Endothelial cell of umbilical vein (primary cell): ENCODE results near the gene MGLL. TPM values are rescaled to one million over a fixed set of nuclear protein-coding genes. Genes with fewer than 3 reads are reported as not detected.

Experiments used
- BruUV-seq: library from RNA; stranded (reverse); fragments of 400-500 nt; replicated peaks from 2 replicates; lab custom pipeline; 2021; lab: Mats Ljungman, UMichigan
- CTCF ChIA-PET: fragments of 300-600, 350-600 bp; sonication (Branson Sonifier 250); formaldehyde crosslinking; loops from one replicate; lab custom pipeline; 2021; ENCODE audit warnings: antibody characterized with exemption, inconsistent platforms; lab: Charles Lee
- POLR2A ChIA-PET: fragments of 300-600, 350-600 bp; sonication (Branson Sonifier 250); formaldehyde crosslinking; loops from one replicate; lab custom pipeline; 2021; ENCODE audit warnings: antibody characterized with exemption, inconsistent platforms; lab: Charles Lee
- DNase-seq: peaks from one replicate; pipeline ENCODE4 v3.0.0-alpha.2; 2011; ENCODE audit warnings: low read depth, low spot score
- FAIRE-seq: peaks from 2 replicates; lab custom pipeline; 2011; peaks lifted over from hg19 to GRCh38; lab: Jason Lieb, UNC
- H2AFZ ChIP-seq: 2 replicates; pipeline ENCODE4 v1.6.0; 2012; ENCODE audit warnings: low read depth, low read length, control low read depth, inconsistent platforms
- H3K27ac ChIP-seq: 2 replicates; pipeline ENCODE4 v1.5.1; 2011; ENCODE audit warnings: low read depth, mild to moderate bottlenecking, control low read depth, low read length, moderate library complexity; ENCODE audit not compliant: insufficient read depth
- H3K27me3 ChIP-seq, 2 experiments: 2 replicates each; pipeline versions ENCODE4 v1.6.0 to v1.6.1; 2011; ENCODE audit warnings: low read length in 2 of 2, mixed read lengths in 1 of 2; ENCODE audit not compliant: control insufficient read depth in 2 of 2, insufficient read depth in 2 of 2
- H3K36me3 ChIP-seq, 2 experiments: 2 replicates in 1 of 2; 3 replicates in 1 of 2; pipeline ENCODE4 v1.5.1; 2011; ENCODE audit warnings: low read length in 2 of 2, mild to moderate bottlenecking in 1 of 2, moderate library complexity in 1 of 2; ENCODE audit not compliant: control insufficient read depth in 2 of 2, insufficient read depth in 2 of 2; ENCODE audit errors: extremely low read depth in 1 of 2
- H3K4me1 ChIP-seq: 3 replicates; pipeline ENCODE4 v1.5.1; 2011; ENCODE audit warnings: mild to moderate bottlenecking, low read length; ENCODE audit not compliant: control insufficient read depth, insufficient read depth; ENCODE audit errors: extremely low read depth
- H3K4me2 ChIP-seq: 2 replicates; pipeline ENCODE4 v1.6.1; 2011; ENCODE audit warnings: low read length, control low read depth, mixed read lengths; ENCODE audit not compliant: insufficient read depth
- H3K4me3 ChIP-seq, 3 experiments: fragments of 200-600 bp in 1 of 3; sonication (generic), shearing (Covaris generic) in 1 of 3; replicated peaks in 1 of 3; 2 replicates each; pipeline ENCODE4 v1.5.1; 2011 to 2016; ENCODE audit warnings: control low read depth in 3 of 3, low read length in 3 of 3, mild to moderate bottlenecking in 2 of 3, inconsistent platforms in 1 of 3, low read depth in 1 of 3, moderate library complexity in 1 of 3; ENCODE audit not compliant: insufficient read depth in 1 of 3
- H3K79me2 ChIP-seq: 2 replicates; pipeline ENCODE4 v1.6.0; 2012; ENCODE audit warnings: low read length, inconsistent platforms; ENCODE audit not compliant: control insufficient read depth, insufficient read depth
- H3K9ac ChIP-seq: replicated peaks from 2 replicates; pipeline ENCODE3; 2011; ENCODE audit warnings: low read length, control low read depth; ENCODE audit not compliant: insufficient read depth; ENCODE audit errors: extremely low read depth
- H3K9me1 ChIP-seq: replicated peaks from 3 replicates; pipeline ENCODE4 v1.6.0; 2011; ENCODE audit warnings: mild to moderate bottlenecking, low read length; ENCODE audit not compliant: control insufficient read depth, insufficient read depth; ENCODE audit errors: extremely low read depth
- H3K9me3 ChIP-seq: replicated peaks from 2 replicates; pipeline ENCODE4 v1.5.1; 2012; ENCODE audit warnings: low read length, inconsistent platforms; ENCODE audit not compliant: control insufficient read depth, insufficient read depth
- H4K20me1 ChIP-seq: replicated peaks from 2 replicates; pipeline ENCODE3; 2011; ENCODE audit warnings: mild to moderate bottlenecking, low read length; ENCODE audit not compliant: control insufficient read depth, insufficient read depth; ENCODE audit errors: extremely low read depth
- CTCF ChIP-seq, 2 donors: IDR thresholded peaks; 1 replicate in 1 of 2; 2 replicates in 1 of 2; pipeline ENCODE4 v1.5.1; 2011; ENCODE audit warnings: low read length in 2 of 2, mild to moderate bottlenecking in 2 of 2, moderate library complexity in 2 of 2, control low read depth in 1 of 2, inconsistent platforms in 1 of 2, low read depth in 1 of 2; ENCODE audit not compliant: insufficient read depth in 1 of 2; ENCODE audit errors: extremely low read depth in 1 of 2
- EZH2 ChIP-seq: IDR thresholded peaks from 2 replicates; pipeline ENCODE4 v1.6.1; 2012; ENCODE audit warnings: borderline replicate concordance, low read depth, mild to moderate bottlenecking, moderate library complexity, low read length, inconsistent platforms; ENCODE audit not compliant: severe bottlenecking
- FOS ChIP-seq: IDR thresholded peaks from 2 replicates; pipeline ENCODE4 v1.6.1; 2011; ENCODE audit warnings: mild to moderate bottlenecking, low read length, moderate library complexity, borderline replicate concordance; ENCODE audit not compliant: insufficient read depth
- GATA2 ChIP-seq: IDR thresholded peaks from 2 replicates; pipeline ENCODE4 v1.7.0; 2011; ENCODE audit warnings: low read depth, mild to moderate bottlenecking, moderate library complexity, mixed read lengths, low read length; ENCODE audit not compliant: insufficient read length, insufficient read depth
- JUN ChIP-seq: IDR thresholded peaks from 2 replicates; pipeline ENCODE4 v1.6.1; 2011; ENCODE audit warnings: borderline replicate concordance, low read depth; ENCODE audit not compliant: insufficient read length, insufficient read depth
- MYC ChIP-seq: IDR thresholded peaks from one replicate; pipeline ENCODE4 v1.6.1; 2011; ENCODE audit warnings: mild to moderate bottlenecking, low read depth, low read length
- POLR2A ChIP-seq: IDR thresholded peaks from 2 replicates; pipeline ENCODE4 v1.6.1; 2012; ENCODE audit warnings: low read depth, mild to moderate bottlenecking, control low read depth, low read length
- POLR2AphosphoS5 ChIP-seq: IDR thresholded peaks from 2 replicates; pipeline ENCODE4 v1.6.1; 2012; ENCODE audit warnings: low read depth, mild to moderate bottlenecking, control low read depth, low read length, moderate library complexity; ENCODE audit not compliant: insufficient read depth
- dilution Hi-C: fragments of 300-500 bp; cut with MboI; formaldehyde crosslinking; loops from one replicate; pipeline ENCODE4 v1.15.0; 2019; ENCODE audit warnings: low sequenced_read_pairs; ENCODE audit not compliant: extremely low pct_ligation_motif_present
- intact Hi-C: fragments of 100-400 bp; cut with micrococcal nuclease; formaldehyde crosslinking; loops from one replicate; pipeline ENCODE4 v1.10.0; 2022
- polyA plus RNA-seq, 4 experiments: library from polyadenylated mRNA; depleted of rRNA in 3 of 4; stranded (reverse) in 3 of 4; unstranded in 1 of 4; fragments of >200 nt; gene quantifications; 2 replicates each; pipeline versions ENCODE4 v1.2.1 to v1.2.3, GENCODE V29; 2011 to 2012; ENCODE audit warnings: missing spikeins in 1 of 4
- total RNA-seq: library from RNA; stranded (reverse); gene quantifications from 2 replicates; pipeline ENCODE4 v1.2.3, GENCODE V29; 2021
- TF ChIP-seq, protein P1 (sequence below): IDR thresholded peaks from 2 replicates; pipeline ENCODE4 v1.6.1; 2011; ENCODE audit not compliant: insufficient read depth, insufficient read length

The MGLL gene
- total and polyA plus RNA-seq, 2 donors (not counting 3 experiments of a cell fraction or from before 2014, with no cell fraction given) = 30.7 to 60.2 TPM

DNA sequence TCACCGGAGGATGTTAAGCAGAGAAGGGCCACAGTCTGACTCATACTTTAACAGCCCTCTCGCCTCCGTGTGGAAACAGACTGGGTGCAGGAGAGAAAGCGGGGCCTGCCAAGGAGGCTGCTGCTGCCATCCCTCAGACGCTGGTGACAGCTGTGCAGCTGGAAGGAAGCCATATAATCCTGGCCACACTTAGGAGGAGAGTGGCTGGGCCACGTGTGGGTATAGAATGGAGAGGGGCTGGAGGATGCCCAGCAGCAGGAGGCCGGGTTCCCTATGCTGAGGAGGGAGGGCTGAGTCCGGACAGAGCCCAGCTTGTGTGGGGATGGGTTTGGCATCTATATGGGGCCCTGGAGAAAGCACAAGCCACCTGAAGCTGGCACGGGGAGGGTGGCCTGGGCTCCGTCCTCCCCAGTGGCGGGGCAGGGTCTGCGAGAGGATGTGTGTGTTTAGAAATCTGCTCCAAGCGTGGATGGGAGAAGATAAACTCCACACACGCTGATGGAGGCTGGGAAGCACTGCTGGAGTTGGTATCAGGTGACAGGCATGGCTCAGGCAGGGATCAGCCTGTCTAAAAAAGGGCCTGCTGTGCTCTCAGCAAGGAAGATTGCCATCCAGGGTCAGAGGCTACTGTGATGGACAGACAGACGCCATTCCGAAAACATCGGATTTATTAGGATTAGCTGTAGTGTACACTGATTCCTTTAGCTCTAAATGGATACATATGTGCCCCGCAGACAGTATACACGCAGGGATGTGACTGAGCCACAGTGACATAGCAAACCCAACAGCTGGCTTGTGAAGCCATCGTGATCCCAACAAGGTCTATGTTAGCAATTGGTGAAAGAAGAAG is 133.7 kb downstream of the MGLL start:
- dilution Hi-C loops = no loop called here
- BruUV-seq = no TSS peak
- no peaks in the 10 kb centered on the region for H3K27me3 ChIP-seq
- H3K9ac ChIP-seq = no peak overlapping the region
- no peaks in the 10 kb centered on the region for H4K20me1 ChIP-seq
- no peak overlapping the region for H3K4me3 ChIP-seq
- POLR2A ChIA-PET = no interaction called here
- no peak overlapping the region for H3K4me2 ChIP-seq
- no peaks in the 10 kb centered on the region for H3K9me3 ChIP-seq
- H3K79me2 ChIP-seq = no peaks in the 10 kb centered on the region
- intact Hi-C loops = no loop called here
- CTCF ChIA-PET = interaction anchor here (1.3 to 2.6 kb wide), 3 partner anchors 9 to 271 kb away, joined by 4 to 31 read pairs (median 5); partner anchors contain the start of gene MGLL
- no peaks in the 10 kb centered on the region for H3K9me1 ChIP-seq
- no peaks in the 10 kb centered on the region for H3K4me1 ChIP-seq
- FAIRE-seq (no peak), DNase-seq (no peak)
- TF ChIP-seq JUN (no peak), EZH2 (no peak), GATA2 (no peak), MYC (no peak), FOS (no peak), POLR2A (no peak), POLR2AphosphoS5 (no peak), CTCF (IDR thresholded peaks at IDR 0.05; ENCODE audit: extremely low read depth in 1 of 2, insufficient read depth in 1 of 2, low read depth in 1 of 2, low read length in 2 of 2) (no peak)
- TF ChIP-seq, protein P1, sequence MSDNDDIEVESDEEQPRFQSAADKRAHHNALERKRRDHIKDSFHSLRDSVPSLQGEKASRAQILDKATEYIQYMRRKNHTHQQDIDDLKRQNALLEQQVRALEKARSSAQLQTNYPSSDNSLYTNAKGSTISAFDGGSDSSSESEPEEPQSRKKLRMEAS = no peak
- no peak overlapping the region for H3K27ac ChIP-seq
- H2AFZ ChIP-seq = no peak overlapping the region
- H3K36me3 ChIP-seq = peaks cover 0 to 2% of the 10 kb centered on the region in 2 experiments
